Transverse colon (tissue), 4 donors: ENCODE results near the gene ACAP3. TPM values are rescaled to one million over a fixed set of nuclear protein-coding genes. Genes with fewer than 3 reads are reported as not detected.

ENCODE experiments used
- DNase-seq: peaks from one replicate; pipeline ENCODE4 v3.0.0-alpha.2; 2019
- H3K27ac ChIP-seq, 4 donors: fragments of 200-600 bp; sonication (generic); 2 replicates each; pipeline ENCODE4 v1.5.1; 2016 to 2018; ENCODE audit warnings: inconsistent platforms in 4 of 4
- H3K27me3 ChIP-seq: fragments of 200-600 bp; sonication (generic); 2 replicates; pipeline ENCODE4 v1.5.1; 2017; ENCODE audit warnings: inconsistent platforms
- H3K36me3 ChIP-seq, 4 donors: fragments of 200-600 bp; sonication (generic); 2 replicates each; pipeline ENCODE4 v1.5.1; 2017 to 2019; ENCODE audit warnings: inconsistent platforms in 4 of 4
- H3K4me1 ChIP-seq, 4 donors: fragments of 200-600 bp; sonication (generic); 2 replicates each; pipeline ENCODE4 v1.5.1; 2017 to 2020; ENCODE audit warnings: inconsistent platforms in 4 of 4
- H3K4me3 ChIP-seq, 4 donors: fragments of 200-600 bp; sonication (generic); 1 replicate in 1 of 4; 2 replicates in 3 of 4; pipeline versions ENCODE4 v1.5.1 to v1.6.1; 2017 to 2019; ENCODE audit warnings: inconsistent platforms in 4 of 4
- H3K9me3 ChIP-seq, 2 donors: fragments of 200-600 bp; sonication (generic); 2 replicates each; pipeline ENCODE4 v1.5.1; 2017 to 2019; ENCODE audit warnings: inconsistent platforms in 2 of 2
- EP300 ChIP-seq: sonication (generic); formaldehyde crosslinking; IDR thresholded peaks from one replicate; pipeline ENCODE4 v1.6.1; 2017; ENCODE audit warnings: antibody characterized with exemption, low read depth
- POLR2A ChIP-seq: fragments of 450-650 bp; IDR thresholded peaks from one replicate; pipeline ENCODE4 v1.6.1; 2016; ENCODE audit warnings: antibody characterized with exemption, mild to moderate bottlenecking, moderate library complexity
- POLR2AphosphoS5 ChIP-seq, 3 donors: sonication (generic); formaldehyde crosslinking; IDR thresholded peaks; one replicate each; pipeline ENCODE4 v1.6.1; 2016; ENCODE audit warnings: antibody characterized with exemption in 3 of 3
- WGBS, 2 donors: methylation state at CpG; one replicate each; pipeline ENCODE4 v1.1.5; 2018; ENCODE audit warnings: low coverage in 1 of 2; 5-methylcytosine and 5-hydroxymethylcytosine counted together
- in situ Hi-C, 4 donors: fragments of 200-750 bp; cut with MboI; loops; one replicate each; pipeline versions ENCODE4 v1.15.0 to v1.15.1; 2017; ENCODE audit warnings: low sequenced_read_pairs in 3 of 4, low pct_ligation_motif_present in 1 of 4, low pct_unique_long_range_greater_than_20kb in 1 of 4
- intact Hi-C: fragments of 100-400 bp; cut with DNase I; formaldehyde crosslinking; loops from one replicate; pipeline ENCODE4 v1.15.1; 2023; ENCODE audit warnings: low total_unique reads
- total RNA-seq, 4 donors: library from RNA; depleted of rRNA; stranded (reverse); fragments of >200 nt; gene quantifications; one replicate each; pipeline ENCODE4 v1.1.0, GENCODE V29; 2016
- TF ChIP-seq, protein P1 (sequence below), 5 experiments: fragments of 200-600 bp in 3 of 5; fragments of 450-650 bp in 2 of 5; sonication (generic) in 3 of 5; IDR thresholded peaks; 1 replicate in 2 of 5; 2 replicates in 3 of 5; pipeline ENCODE4 v1.5.1; 2016 to 2017; ENCODE audit warnings: antibody characterized with exemption in 5 of 5, inconsistent platforms in 3 of 5, mild to moderate bottlenecking in 2 of 5, moderate library complexity in 1 of 5

The ACAP3 gene
- total RNA-seq, 4 donors from 2014 or later: 52.4 to 190 (median 99.5) TPM

- DNase-seq: peak; percentile 89
- no peaks in the 10 kb centered on the region for H3K9me3 ChIP-seq
- peak overlapping the region; percentile 11 to 95 (median 52) for H3K4me3 ChIP-seq
- H3K27me3 ChIP-seq: no peaks in the 10 kb centered on the region
- intact Hi-C loops: no loop called here
- in situ Hi-C loops: no loop called here
- H3K36me3 ChIP-seq: no peaks in the 10 kb centered on the region
- TF ChIP-seq POLR2A: no peak
- TF ChIP-seq, protein P1, sequence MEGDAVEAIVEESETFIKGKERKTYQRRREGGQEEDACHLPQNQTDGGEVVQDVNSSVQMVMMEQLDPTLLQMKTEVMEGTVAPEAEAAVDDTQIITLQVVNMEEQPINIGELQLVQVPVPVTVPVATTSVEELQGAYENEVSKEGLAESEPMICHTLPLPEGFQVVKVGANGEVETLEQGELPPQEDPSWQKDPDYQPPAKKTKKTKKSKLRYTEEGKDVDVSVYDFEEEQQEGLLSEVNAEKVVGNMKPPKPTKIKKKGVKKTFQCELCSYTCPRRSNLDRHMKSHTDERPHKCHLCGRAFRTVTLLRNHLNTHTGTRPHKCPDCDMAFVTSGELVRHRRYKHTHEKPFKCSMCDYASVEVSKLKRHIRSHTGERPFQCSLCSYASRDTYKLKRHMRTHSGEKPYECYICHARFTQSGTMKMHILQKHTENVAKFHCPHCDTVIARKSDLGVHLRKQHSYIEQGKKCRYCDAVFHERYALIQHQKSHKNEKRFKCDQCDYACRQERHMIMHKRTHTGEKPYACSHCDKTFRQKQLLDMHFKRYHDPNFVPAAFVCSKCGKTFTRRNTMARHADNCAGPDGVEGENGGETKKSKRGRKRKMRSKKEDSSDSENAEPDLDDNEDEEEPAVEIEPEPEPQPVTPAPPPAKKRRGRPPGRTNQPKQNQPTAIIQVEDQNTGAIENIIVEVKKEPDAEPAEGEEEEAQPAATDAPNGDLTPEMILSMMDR (IDR thresholded peaks at IDR 0.05): no peak
- peak in 2 of 3 donors; percentile 23 to 31 for TF ChIP-seq POLR2AphosphoS5 (IDR thresholded peaks at IDR 0.05)
- no peak for TF ChIP-seq EP300
- H3K4me1 ChIP-seq: peaks cover 32 to 57% (median 50%) of the 10 kb centered on the region in 4 donors
- peak overlapping the region; percentile 80 to 96 (median 86) for H3K27ac ChIP-seq
- 10% methylated on average over 23 of the region's 25 CpGs; no CpG with 5 or more reads in 1 of the 2 donors for WGBS, 2 donors
Observed at GRCh38 chr1:1305300-1306069, 2.2 kb downstream of the ACAP3 start.

GRCh38 chr1:1304331-1305299, 3.1 kb downstream of the ACAP3 start:
- Histone ChIP-seq H3K4me3 (peak overlapping the region; percentile 13 to 95 (median 52)), H3K27me3 (no peaks in the 10 kb centered on the region), H3K4me1 (peaks cover 30 to 52% (median 45%) of the 10 kb centered on the region in 4 donors), H3K9me3 (no peaks in the 10 kb centered on the region), H3K36me3 (no peaks in the 10 kb centered on the region), H3K27ac (peak overlapping the region; percentile 80 to 96 (median 86))
- intact Hi-C loops (no loop called here), in situ Hi-C loops (no loop called here)
- peak; percentile 26 to 52 (median 33) for TF ChIP-seq POLR2AphosphoS5 (IDR thresholded peaks at IDR 0.05)
- TF ChIP-seq, protein P1 (IDR thresholded peaks at IDR 0.05): no peak
- TF ChIP-seq EP300: no peak
- no peak for TF ChIP-seq POLR2A
- peak; percentile 78 for DNase-seq
- WGBS, 2 donors: 42% methylated on average over 24 of the region's 29 CpGs; no CpG with 5 or more reads in 1 of the 2 donors

DNA sequence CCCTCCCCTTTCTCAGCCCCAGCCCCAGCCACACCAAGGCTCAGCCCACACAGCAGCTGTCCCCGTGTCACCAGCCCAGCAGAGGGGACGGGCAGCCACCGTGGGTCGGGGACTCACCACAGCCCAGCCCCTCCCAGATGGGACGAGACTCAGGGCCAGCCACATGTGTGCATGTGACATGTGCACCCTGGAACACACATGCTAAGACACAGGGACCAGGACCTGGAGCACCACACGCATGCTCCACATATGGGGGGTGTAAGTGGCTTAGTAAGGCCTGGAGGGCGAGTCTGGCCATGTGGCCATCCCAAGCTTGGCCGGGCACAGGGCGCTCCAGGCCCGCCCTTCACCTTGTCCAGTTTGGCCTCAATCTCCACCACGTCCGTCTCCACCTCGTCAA, 4.0 kb downstream of the ACAP3 start:
- peak overlapping the region in 1 of 4 donors; percentile 95 for H3K4me3 ChIP-seq

More for the DNA sequence above, 4.0 kb downstream of the ACAP3 start:
- in situ Hi-C loops: no loop called here
- DNase-seq: no peak
- TF ChIP-seq EP300: no peak
- no peak for TF ChIP-seq POLR2AphosphoS5 (IDR thresholded peaks at IDR 0.05)
- TF ChIP-seq, protein P1 (IDR thresholded peaks at IDR 0.05): no peak
- TF ChIP-seq POLR2A: no peak
- H3K36me3 ChIP-seq: no peaks in the 10 kb centered on the region
- no peaks in the 10 kb centered on the region for H3K9me3 ChIP-seq
- no peaks in the 10 kb centered on the region for H3K27me3 ChIP-seq
- peaks cover 26 to 44% (median 37%) of the 10 kb centered on the region in 4 donors for H3K4me1 ChIP-seq
- intact Hi-C loops: no loop called here
- H3K27ac ChIP-seq: peak overlapping the region; percentile 80 to 96 (median 86)
- WGBS, 2 donors: 80% methylated on average over 13 of the region's 13 CpGs; no CpG with 5 or more reads in 1 of the 2 donors
